HFF-Myc (cell line): ENCODE results near the gene ZNHIT6.

Source experiments
- DNase-seq: peaks from one replicate; pipeline ENCODE4 v3.0.0-alpha.2; 2011; ENCODE audit warnings: low read depth; ENCODE audit errors: extremely low read depth
- H3K4me3 ChIP-seq: replicated peaks from 2 replicates; pipeline ENCODE4 v1.5.1; 2011; ENCODE audit warnings: low read depth, mild to moderate bottlenecking, control low read depth, low read length
- TF ChIP-seq, protein P1 (sequence below): IDR thresholded peaks from 2 replicates; pipeline ENCODE4 v1.5.1; 2012; ENCODE audit warnings: mild to moderate bottlenecking, low read depth, low read length, control low read depth; ENCODE audit errors: missing control alignments

The ZNHIT6 gene

DNA sequence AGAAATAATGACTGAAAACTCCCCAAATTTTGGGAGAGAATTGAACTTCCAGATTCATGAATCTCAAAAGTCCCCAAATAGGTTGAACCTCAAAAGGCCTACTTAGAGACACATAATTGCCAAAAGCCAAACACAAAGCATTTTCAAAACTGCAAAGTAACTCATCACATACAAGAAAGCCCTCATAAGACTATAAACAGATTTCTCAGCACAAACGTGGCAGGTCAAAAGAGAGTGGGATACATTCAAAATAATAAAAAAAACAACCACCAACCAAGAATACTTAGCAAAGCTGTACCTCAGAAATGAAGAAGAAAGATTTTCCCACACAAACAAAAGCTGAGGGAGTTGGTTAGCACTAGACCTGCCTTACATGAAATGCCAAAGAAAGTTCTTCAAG, 69.8 kb downstream of the ZNHIT6 start:
- DNase-seq: no peak
- TF ChIP-seq, protein P1, sequence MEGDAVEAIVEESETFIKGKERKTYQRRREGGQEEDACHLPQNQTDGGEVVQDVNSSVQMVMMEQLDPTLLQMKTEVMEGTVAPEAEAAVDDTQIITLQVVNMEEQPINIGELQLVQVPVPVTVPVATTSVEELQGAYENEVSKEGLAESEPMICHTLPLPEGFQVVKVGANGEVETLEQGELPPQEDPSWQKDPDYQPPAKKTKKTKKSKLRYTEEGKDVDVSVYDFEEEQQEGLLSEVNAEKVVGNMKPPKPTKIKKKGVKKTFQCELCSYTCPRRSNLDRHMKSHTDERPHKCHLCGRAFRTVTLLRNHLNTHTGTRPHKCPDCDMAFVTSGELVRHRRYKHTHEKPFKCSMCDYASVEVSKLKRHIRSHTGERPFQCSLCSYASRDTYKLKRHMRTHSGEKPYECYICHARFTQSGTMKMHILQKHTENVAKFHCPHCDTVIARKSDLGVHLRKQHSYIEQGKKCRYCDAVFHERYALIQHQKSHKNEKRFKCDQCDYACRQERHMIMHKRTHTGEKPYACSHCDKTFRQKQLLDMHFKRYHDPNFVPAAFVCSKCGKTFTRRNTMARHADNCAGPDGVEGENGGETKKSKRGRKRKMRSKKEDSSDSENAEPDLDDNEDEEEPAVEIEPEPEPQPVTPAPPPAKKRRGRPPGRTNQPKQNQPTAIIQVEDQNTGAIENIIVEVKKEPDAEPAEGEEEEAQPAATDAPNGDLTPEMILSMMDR: no peak
- H3K4me3 ChIP-seq: no peak overlapping the region

GRCh38 chr1:85630493-85630892, 77.7 kb downstream of the ZNHIT6 start:
- H3K4me3 ChIP-seq: no peak overlapping the region
- TF ChIP-seq, protein P1: no peak
- DNase-seq: no peak

- H3K4me3 ChIP-seq: no peak overlapping the region
- no peak for DNase-seq
- TF ChIP-seq, protein P1: no peak
These were observed 78.7 kb downstream of the ZNHIT6 start for GRCh38 chr1:85629532-85629920.

GRCh38 chr1:85628791-85629531, 79.3 kb downstream of the ZNHIT6 start:
- TF ChIP-seq, protein P1: no peak
- H3K4me3 ChIP-seq: no peak overlapping the region
- peak; percentile 58 for DNase-seq

DNA sequence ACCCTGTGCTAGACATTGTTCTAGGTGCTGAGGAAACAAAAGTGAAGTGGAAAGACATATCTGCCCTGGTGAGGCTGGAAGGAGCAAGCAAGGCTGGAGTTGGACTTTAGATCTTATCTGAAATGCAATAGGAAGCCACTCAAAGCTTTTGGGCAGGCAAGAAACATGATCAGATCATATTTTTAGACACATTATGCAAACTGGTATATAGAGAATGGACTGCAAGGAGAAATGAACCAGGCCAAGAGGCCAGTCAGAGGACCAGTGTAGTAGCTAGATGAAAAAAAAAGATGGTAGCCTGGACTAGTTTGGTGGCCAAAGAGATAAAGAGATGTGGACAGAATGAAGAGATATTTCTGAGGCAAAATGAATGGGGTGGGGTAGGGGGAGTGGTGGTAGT, 81.4 kb downstream of the ZNHIT6 start:
- no peak overlapping the region for H3K4me3 ChIP-seq
- TF ChIP-seq, protein P1: no peak
- DNase-seq: no peak

- no peak for DNase-seq
- TF ChIP-seq, protein P1: no peak
- no peak overlapping the region for H3K4me3 ChIP-seq
These were observed 83.9 kb downstream of the ZNHIT6 start for GRCh38 chr1:85624361-85624760.

GRCh38 chr1:85623061-85623471, 85.2 kb downstream of the ZNHIT6 start:
- H3K4me3 ChIP-seq: no peak overlapping the region
- DNase-seq: no peak
- TF ChIP-seq, protein P1: no peak
